ENCODE results near the gene PDXP. TPM values are rescaled to one million over a fixed set of nuclear protein-coding genes. Genes with fewer than 3 reads are reported as not detected.

Gene PDXP
- total and polyA plus RNA-seq, 2 of the 13 experiments (the other 11 are each of a cell fraction or from before 2014, with no cell fraction given): 58.2 to 70.6 TPM

GRCh38 chr22:37640591-37641560 is 17.6 kb upstream of the PDXP start:
- Histone ChIP-seq H3K9me3 (ENCODE audit: low read length) (no peaks in the 10 kb centered on the region), H3K9ac (ENCODE audit: insufficient read depth, low read depth, low read length) (peak overlapping the region; percentile 66; the same call in 1 of the 2 replicates), H3K79me2 (ENCODE audit: insufficient read depth, low read length) (peaks cover 10% of the 10 kb centered on the region), H3K27me3 (ENCODE audit: control insufficient read depth in 1 of 2, insufficient read depth in 2 of 2, low read length in 2 of 2) (no peaks in the 10 kb centered on the region), H4K20me1 (ENCODE audit: insufficient read depth, low read length) (0 out of 2 replicates have a peak, but pooled peaks cover 4% of the 10 kb centered on the region), H3K36me3 (replicated peaks in 1 of 2; ENCODE audit: control insufficient read depth in 1 of 2, insufficient read depth in 2 of 2, low read length in 2 of 2) (peaks cover 10 to 20% of the 10 kb centered on the region in 2 experiments; a peak in 4 of 5 replicates), H3K4me1 (ENCODE audit: insufficient read depth, low read length) (peaks cover 65% of the 10 kb centered on the region), H3K4me2 (ENCODE audit: low read depth, low read length) (peak overlapping the region; percentile 90), H3K27ac (ENCODE audit: extremely low read length, insufficient read depth, low read length) (peak overlapping the region; percentile 52), H2AFZ (ENCODE audit: low read length) (no peak overlapping the region), H3K4me3 (replicated peaks in 1 of 3; ENCODE audit: insufficient read depth in 1 of 3, low read depth in 2 of 3, low read length in 3 of 3) (peak overlapping the region; percentile 72 to 86 (median 76))
- in situ Hi-C loops (cut with HindIII; ENCODE audit: extremely low pct_ligation_motif_present, low pct_unique_long_range_greater_than_20kb): no loop called here
- intact Hi-C loops (cut with micrococcal nuclease; ENCODE audit: unreplicated experiment): no loop called here
- 76% methylated on average over 8 of the region's 24 CpGs for WGBS (ENCODE audit: low lambda C conversion rate)
- DNase-seq (ENCODE audit: low spot score) (no peak), FAIRE-seq (no peak), ATAC-seq (peak; percentile 9)
- POLR2A ChIA-PET: interaction anchor here (0.6 to 15.8 kb wide), 6 partner anchors 7 to 95 kb away, joined by 3 to 242 read pairs (median 3); partner anchors contain the start of gene PDXP
- CTCF ChIA-PET (ENCODE audit: low intra/inter-chr PET ratio, low total read pairs): no interaction called here
- no TSS peak for BruUV-seq (replicated peaks)
- TF ChIP-seq RERE (CRISPR knock-in tag; IDR thresholded peaks at IDR 0.05; ENCODE audit: low read depth) (no peak), HMGXB4 (CRISPR knock-in tag; IDR thresholded peaks at IDR 0.05; ENCODE audit: borderline replicate concordance in 1 of 2, low read depth in 1 of 2) (no peak; a peak in 1 of 4 replicates), ZNF616 (CRISPR knock-in tag; IDR thresholded peaks at IDR 0.05; ENCODE audit: low read depth) (no peak), BHLHE40 (IDR thresholded peaks at IDR 0.05; ENCODE audit: low read length) (no peak), TBX3 (IDR thresholded peaks at IDR 0.05; ENCODE audit: borderline replicate concordance) (no peak), ZFP36 (IDR thresholded peaks at IDR 0.05; ENCODE audit: borderline replicate concordance, low read depth, low read length, partially characterized antibody) (no peak), ZNF451 (CRISPR knock-in tag; IDR thresholded peaks at IDR 0.05) (0 out of 2 replicates have a peak, but pooled peaks have one; percentile 29), MAX (IDR thresholded peaks at IDR 0.05) (no peak), ZNF263 (CRISPR knock-in tag; IDR thresholded peaks at IDR 0.05) (no peak), ZNF33B (CRISPR knock-in tag; IDR thresholded peaks at IDR 0.05) (no peak), ZNF276 (CRISPR knock-in tag; IDR thresholded peaks at IDR 0.05; ENCODE audit: low read depth) (no peak), PLRG1 (conservative IDR thresholded peaks at IDR 0.05) (no peak)

Measured in HepG2 (cell line).